ENCODE data around the gene DNA2.
A peak's percentile ranks its signal among the peaks of the same experiment; 100 is the strongest.
"Not testable (repeated sequence)": the region's sequence is repeated elsewhere in the genome, so short reads cannot be mapped to it uniquely, and the experiment has no call there.

Gene DNA2

DNA sequence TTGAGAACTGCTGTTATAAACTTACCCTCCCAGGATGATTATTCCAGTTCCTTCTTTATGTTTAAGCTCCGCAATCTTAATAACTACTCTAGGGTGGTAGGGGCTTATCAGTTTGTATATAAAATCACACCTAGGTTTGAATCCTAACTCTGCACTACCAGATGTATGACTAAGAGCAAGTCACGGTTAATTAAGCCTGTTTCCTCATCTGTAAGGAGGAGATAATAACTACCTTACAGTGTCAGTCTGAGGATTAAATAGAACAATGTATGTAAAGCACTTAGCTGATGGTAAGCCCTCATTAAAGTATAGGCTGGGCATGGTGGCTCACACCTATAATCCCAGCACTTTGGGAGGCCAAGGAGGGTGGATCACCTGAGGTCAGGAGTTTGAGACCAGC, 9.2 kb downstream of the DNA2 start:
- TF ChIP-seq, protein P1, sequence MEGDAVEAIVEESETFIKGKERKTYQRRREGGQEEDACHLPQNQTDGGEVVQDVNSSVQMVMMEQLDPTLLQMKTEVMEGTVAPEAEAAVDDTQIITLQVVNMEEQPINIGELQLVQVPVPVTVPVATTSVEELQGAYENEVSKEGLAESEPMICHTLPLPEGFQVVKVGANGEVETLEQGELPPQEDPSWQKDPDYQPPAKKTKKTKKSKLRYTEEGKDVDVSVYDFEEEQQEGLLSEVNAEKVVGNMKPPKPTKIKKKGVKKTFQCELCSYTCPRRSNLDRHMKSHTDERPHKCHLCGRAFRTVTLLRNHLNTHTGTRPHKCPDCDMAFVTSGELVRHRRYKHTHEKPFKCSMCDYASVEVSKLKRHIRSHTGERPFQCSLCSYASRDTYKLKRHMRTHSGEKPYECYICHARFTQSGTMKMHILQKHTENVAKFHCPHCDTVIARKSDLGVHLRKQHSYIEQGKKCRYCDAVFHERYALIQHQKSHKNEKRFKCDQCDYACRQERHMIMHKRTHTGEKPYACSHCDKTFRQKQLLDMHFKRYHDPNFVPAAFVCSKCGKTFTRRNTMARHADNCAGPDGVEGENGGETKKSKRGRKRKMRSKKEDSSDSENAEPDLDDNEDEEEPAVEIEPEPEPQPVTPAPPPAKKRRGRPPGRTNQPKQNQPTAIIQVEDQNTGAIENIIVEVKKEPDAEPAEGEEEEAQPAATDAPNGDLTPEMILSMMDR (IDR thresholded peaks at IDR 0.05; ENCODE audit: low read depth, low read length): no peak
- Histone ChIP-seq H3K4me3 (ENCODE audit: low read depth, low read length) (no peak overlapping the region), H3K9me3 (ENCODE audit: severe bottlenecking) (no peaks in the 10 kb centered on the region), H3K27ac (no peak overlapping the region), H3K27me3 (ENCODE audit: insufficient read depth, low read depth, severe bottlenecking) (no peaks in the 10 kb centered on the region), H3K36me3 (peaks cover 94% of the 10 kb centered on the region)
- peak; percentile 48 for DNase-seq

DNA sequence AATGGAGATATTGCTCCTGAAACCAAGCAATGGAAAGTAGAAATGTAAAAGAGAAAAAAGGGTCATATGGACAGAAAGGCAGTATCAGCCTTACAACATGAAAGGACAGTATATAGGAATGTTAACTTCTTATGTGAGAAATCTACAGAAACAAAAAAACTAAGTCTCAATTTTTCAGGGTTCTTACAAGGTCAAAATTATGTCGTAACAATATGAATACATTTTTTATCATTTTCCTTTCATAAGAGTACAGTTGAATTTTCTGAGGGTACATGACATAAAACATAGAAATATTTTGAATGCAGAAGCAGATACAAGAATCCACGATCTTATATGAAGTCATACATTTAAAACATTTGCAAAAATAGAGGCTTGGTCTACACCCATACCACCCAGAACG, 10.7 kb downstream of the DNA2 start:
- DNase-seq: no peak
- H3K36me3 ChIP-seq: peaks cover 94% of the 10 kb centered on the region
- H3K27me3 ChIP-seq (ENCODE audit: insufficient read depth, low read depth, severe bottlenecking): no peaks in the 10 kb centered on the region
- no peak overlapping the region for H3K27ac ChIP-seq
- no peak overlapping the region for H3K4me3 ChIP-seq (ENCODE audit: low read depth, low read length)
- H3K9me3 ChIP-seq (ENCODE audit: severe bottlenecking): no peaks in the 10 kb centered on the region
- TF ChIP-seq, protein P1 (IDR thresholded peaks at IDR 0.05; ENCODE audit: low read depth, low read length): no peak

DNA sequence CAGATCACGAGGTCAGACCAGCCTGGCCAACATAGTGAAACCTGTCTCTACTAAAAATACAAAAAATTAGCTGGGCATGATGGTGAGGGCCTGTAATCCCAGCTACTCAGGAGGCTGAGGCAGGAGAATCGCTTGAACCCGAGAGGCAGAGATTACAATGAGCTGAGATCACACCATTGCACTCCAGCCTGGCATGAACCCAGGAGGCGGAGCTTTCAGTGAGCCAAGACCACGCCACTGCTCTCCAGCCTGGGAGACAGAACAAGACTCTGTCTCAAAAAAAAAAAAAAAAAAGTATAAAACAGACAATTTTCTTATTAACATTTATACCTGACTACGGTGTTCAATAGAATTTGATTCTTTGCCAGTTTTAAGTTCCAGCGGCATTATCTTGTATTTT, 22.1 kb downstream of the DNA2 start:
- not testable (repeated sequence) for H3K27me3 ChIP-seq (ENCODE audit: insufficient read depth, low read depth, severe bottlenecking); H3K27ac ChIP-seq; DNase-seq; H3K4me3 ChIP-seq (ENCODE audit: low read depth, low read length); H3K9me3 ChIP-seq (ENCODE audit: severe bottlenecking)
- peaks cover 61% of the 10 kb centered on the region for H3K36me3 ChIP-seq

DNA sequence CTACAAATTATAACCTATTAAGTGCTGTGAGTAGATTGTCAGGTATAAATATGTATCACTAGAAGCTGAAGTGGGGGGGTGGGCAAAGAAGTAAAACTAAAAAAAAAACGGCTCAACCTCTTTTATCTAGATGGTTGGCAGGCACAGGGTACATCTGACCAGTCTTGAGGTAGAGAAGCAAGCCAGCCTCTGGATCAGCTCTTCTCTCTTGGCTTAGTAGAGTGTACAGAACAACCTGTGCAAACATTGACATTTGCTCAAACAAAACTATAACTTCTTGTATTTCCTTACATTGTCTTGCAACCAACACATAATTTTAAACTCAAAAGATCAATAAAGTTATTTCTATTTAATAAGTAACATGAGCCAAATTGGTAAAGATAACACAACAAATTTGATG, 25.6 kb downstream of the DNA2 start:
- H3K36me3 ChIP-seq: peaks cover 69% of the 10 kb centered on the region
- no peaks in the 10 kb centered on the region for H3K27me3 ChIP-seq (ENCODE audit: insufficient read depth, low read depth, severe bottlenecking)
- H3K27ac ChIP-seq: no peak overlapping the region
- TF ChIP-seq, protein P1 (IDR thresholded peaks at IDR 0.05; ENCODE audit: low read depth, low read length): no peak
- no peak overlapping the region for H3K4me3 ChIP-seq (ENCODE audit: low read depth, low read length)
- no peaks in the 10 kb centered on the region for H3K9me3 ChIP-seq (ENCODE audit: severe bottlenecking)
- DNase-seq: no peak

DNA sequence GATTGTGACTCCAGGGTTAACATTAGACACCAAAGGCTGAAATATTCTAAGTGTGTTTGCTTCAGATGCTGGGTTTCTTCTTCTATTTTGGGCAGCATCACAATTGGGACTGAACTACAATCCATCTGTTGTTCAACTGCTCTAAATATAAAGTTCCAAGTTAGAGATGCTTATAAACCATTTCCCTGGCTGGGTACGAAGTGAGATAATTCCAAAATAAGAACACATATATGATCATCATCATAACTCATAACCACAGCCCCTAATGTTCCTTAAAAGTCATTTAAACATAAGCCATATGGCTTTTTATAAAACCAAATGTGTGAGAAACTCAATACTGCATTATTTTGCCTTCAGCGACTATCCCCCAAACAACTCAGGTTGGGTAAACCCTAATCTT, 28.8 kb downstream of the DNA2 start:
- no peak overlapping the region for H3K27ac ChIP-seq
- H3K9me3 ChIP-seq (ENCODE audit: severe bottlenecking): no peaks in the 10 kb centered on the region
- H3K36me3 ChIP-seq: peaks cover 71% of the 10 kb centered on the region
- H3K4me3 ChIP-seq (ENCODE audit: low read depth, low read length): no peak overlapping the region
- no peaks in the 10 kb centered on the region for H3K27me3 ChIP-seq (ENCODE audit: insufficient read depth, low read depth, severe bottlenecking)
- TF ChIP-seq, protein P1 (IDR thresholded peaks at IDR 0.05; ENCODE audit: low read depth, low read length): no peak
- DNase-seq: no peak

DNA sequence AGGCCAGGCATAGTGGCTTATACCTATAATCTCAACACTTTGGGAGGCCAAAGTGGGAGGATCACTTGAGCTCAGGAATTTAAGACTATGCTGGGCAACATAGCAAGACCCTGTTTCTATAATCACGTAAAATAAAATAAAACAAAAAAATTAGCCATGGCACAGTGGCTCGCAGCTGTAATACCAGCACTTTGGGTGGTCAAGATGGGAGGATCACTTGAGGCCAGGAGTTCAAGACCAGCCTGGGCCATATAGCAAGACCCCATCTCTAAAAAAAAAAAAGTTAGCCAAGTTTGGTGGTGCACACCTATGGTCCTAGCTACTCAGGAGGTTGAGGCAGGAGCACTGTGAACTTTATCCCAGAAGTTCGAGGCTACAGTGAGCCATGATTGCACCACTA, 30.9 kb downstream of the DNA2 start:
- TF ChIP-seq, protein P1 (IDR thresholded peaks at IDR 0.05; ENCODE audit: low read depth, low read length): no peak
- no peaks in the 10 kb centered on the region for H3K9me3 ChIP-seq (ENCODE audit: severe bottlenecking)
- no peak overlapping the region for H3K4me3 ChIP-seq (ENCODE audit: low read depth, low read length)
- H3K27ac ChIP-seq: no peak overlapping the region
- no peaks in the 10 kb centered on the region for H3K27me3 ChIP-seq (ENCODE audit: insufficient read depth, low read depth, severe bottlenecking)
- peaks cover 79% of the 10 kb centered on the region for H3K36me3 ChIP-seq
- DNase-seq: no peak

All from WERI-Rb-1 (cell line).